Neuron (in vitro differentiated cells): ENCODE data around the gene ZNF281.
"Not testable (repeated sequence)": the region's sequence is repeated elsewhere in the genome, so short reads cannot be mapped to it uniquely, and the experiment has no call there.

ENCODE experiments used
- H2AFZ ChIP-seq: one replicate; pipeline ENCODE4 v1.6.1; 2013; ENCODE audit warnings: low read depth, mild to moderate bottlenecking, inconsistent platforms, low read length, moderate library complexity
- H3K27me3 ChIP-seq: one replicate; pipeline ENCODE4 v1.6.1; 2013; ENCODE audit warnings: low read length; ENCODE audit not compliant: insufficient read depth
- H3K36me3 ChIP-seq: one replicate; pipeline ENCODE4 v1.6.1; 2013; ENCODE audit warnings: low read length; ENCODE audit not compliant: insufficient read depth
- H3K4me1 ChIP-seq: one replicate; pipeline ENCODE4 v1.6.1; 2013; ENCODE audit warnings: low read length; ENCODE audit not compliant: insufficient read depth
- H3K4me3 ChIP-seq: 2 replicates; pipeline ENCODE4 v1.5.1; 2013; ENCODE audit warnings: mild to moderate bottlenecking, low read length, moderate library complexity
- H3K9me3 ChIP-seq: one replicate; pipeline ENCODE4 v1.6.1; 2013; ENCODE audit warnings: low read length

Gene ZNF281

DNA sequence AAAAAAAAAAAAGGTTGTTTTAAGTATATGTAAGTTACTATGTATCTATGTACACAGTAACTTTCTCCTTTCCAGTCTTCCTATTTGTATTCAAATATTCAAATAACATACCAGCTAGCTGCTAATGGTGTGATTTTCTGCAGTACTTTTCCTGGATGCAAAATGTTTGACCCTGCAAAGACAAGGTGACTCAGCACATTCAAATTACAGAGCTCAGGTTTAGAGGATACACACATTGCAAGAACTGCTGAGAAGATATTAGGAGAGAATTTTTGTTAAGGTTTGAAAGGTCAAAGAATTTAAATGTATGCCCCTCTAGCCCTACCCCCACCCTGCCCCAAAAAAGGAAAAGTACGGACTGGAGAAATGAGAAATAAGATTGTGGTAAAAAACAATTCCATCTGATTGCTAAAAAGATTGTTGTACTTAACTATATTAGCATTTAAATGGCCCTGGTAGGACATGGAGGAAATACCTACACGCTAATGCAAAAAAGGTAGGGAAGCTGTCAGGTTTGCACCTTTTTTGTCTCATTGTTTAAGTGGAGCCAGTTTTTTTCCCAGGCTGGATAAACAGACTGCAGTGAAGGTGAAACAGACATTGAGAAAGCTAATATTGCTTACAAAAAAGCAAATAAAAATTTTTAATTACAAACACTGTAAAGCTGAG lies 45.6 kb downstream of the ZNF281 start:
- Histone ChIP-seq H3K4me3 (no peak overlapping the region), H2AFZ (no peak overlapping the region), H3K36me3 (no peaks in the 10 kb centered on the region), H3K9me3 (no peaks in the 10 kb centered on the region), H3K27me3 (no peaks in the 10 kb centered on the region), H3K4me1 (peaks cover 29% of the 10 kb centered on the region)

DNA sequence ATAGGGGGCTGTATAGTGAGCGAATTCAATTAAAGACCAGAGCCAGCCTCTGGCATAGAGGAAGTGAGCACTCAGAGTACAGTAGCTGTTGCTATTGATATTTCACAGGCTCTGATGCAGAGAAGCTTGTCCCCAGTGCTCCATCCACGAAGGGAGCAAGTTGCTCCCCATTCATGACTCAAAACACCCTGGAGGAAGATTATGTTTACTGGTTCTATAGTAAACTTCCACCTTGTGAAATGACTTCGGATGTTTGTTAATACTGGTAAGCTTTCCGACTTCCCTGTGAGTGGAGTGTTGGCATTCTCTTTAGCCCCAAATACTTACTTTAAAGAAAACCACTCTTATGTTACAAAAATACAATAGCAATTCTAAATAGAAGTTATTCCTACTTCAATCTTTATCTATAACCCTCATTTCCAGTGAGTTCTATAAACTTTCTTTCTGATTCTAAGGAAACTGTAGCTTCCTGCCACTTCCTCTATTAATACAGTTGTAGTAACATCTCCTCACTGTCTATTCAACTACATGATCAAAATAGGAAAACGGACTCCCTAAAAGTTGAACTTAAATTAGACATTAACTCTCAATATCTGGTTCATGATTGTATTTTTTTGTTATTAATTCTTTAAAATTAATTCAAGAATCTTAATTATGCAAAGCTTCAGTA lies 46.4 kb downstream of the ZNF281 start:
- H3K4me1 ChIP-seq: peaks cover 29% of the 10 kb centered on the region
- H3K4me3 ChIP-seq: no peak overlapping the region
- no peaks in the 10 kb centered on the region for H3K27me3 ChIP-seq
- no peaks in the 10 kb centered on the region for H3K9me3 ChIP-seq
- no peak overlapping the region for H2AFZ ChIP-seq
- H3K36me3 ChIP-seq: no peaks in the 10 kb centered on the region

DNA sequence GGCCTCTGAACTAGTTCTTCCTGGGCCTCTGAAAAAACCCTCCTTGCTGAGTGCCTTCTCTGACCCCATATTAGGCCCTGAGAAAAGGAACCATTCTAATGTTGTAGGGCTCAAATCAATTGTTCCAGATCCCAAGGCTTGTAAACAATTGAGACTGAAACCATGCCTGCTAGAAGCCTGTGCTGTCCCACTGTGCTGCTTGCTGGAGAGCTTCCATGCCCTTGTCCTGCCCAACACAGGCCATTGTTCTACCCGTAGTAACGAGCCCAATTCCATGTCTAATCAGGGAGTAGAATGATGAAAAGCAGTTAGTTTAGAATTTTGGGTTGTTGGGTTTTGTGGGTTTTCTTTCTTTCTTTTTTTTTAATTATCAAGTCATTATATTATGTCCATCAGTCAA lies 47.4 kb downstream of the ZNF281 start:
- Histone ChIP-seq H3K4me3 (no peak overlapping the region), H3K9me3 (no peaks in the 10 kb centered on the region), H3K27me3 (no peaks in the 10 kb centered on the region), H3K36me3 (no peaks in the 10 kb centered on the region), H2AFZ (no peak overlapping the region), H3K4me1 (peaks cover 29% of the 10 kb centered on the region)

DNA sequence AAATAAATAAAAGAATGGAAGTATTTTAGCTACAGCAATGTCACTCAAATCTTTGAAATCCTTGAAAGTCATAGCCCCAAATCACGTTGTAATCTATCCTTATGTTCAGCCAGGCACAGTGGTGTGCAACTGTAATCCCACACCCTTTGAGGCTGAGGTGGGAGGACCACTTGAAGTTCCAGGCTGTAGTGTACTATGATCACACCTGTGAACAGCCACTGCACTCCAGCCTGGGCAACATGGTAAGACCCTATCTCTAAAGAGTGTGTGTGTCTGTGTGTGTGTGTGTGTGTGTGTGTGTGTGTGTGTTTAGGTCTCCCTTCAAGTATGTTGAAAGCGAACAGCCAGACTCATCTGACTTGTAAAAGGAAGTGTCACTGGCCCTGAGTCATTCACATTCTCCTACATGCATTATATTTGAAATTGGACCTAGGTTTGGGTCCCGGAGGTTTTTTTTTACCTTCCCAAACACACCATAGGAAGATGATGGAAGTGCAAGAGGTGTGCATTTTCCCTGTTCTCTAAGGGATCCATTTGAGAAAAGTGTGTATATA lies 50.1 kb downstream of the ZNF281 start:
- Histone ChIP-seq H2AFZ (no peak overlapping the region), H3K4me1 (peaks cover 27% of the 10 kb centered on the region), H3K4me3 (no peak overlapping the region), H3K27me3 (no peaks in the 10 kb centered on the region), H3K36me3 (no peaks in the 10 kb centered on the region), H3K9me3 (no peaks in the 10 kb centered on the region)

DNA sequence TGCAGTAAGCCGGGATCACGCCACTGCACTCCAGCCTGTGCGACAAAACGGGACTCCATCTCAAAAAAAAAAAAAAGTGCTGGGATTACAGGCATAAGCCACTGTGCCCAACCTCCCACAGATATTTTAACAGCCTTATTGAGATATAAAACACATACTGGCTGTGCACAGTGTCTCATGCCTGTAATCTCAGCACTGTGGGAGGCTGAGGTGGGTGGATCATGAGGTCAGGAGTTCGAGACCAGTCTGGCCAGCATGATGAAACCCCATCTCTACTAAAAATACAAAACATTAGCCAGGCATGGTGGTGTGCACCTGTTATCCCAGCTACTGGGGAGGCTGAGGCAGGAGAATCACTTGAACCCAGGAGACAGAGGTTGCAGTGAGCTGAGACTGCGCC lies 51.9 kb downstream of the ZNF281 start:
- H2AFZ ChIP-seq, H3K4me1 ChIP-seq, H3K4me3 ChIP-seq, H3K27me3 ChIP-seq, H3K9me3 ChIP-seq, H3K36me3 ChIP-seq: not testable (repeated sequence)

DNA sequence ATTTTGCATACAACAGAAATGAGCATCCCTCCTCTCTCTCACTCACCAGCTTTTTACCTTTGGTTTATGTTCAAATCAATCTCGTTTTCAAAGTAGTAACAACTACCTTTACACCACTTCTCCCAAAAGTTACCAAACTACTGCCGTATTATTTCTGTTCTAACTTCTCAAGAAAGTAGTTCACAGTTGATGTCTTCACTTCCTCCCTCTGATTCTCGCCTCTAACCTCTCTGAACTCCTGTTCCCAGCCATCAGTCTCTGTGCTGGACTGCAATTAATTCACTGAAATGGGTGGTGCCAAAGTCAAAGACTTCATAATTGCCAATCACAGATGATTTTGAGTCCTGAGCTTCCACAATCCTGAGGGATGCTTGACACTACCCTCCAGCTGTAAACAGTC lies 54.0 kb downstream of the ZNF281 start:
- no peak overlapping the region for H3K4me3 ChIP-seq
- no peak overlapping the region for H2AFZ ChIP-seq
- H3K36me3 ChIP-seq: no peaks in the 10 kb centered on the region
- no peaks in the 10 kb centered on the region for H3K4me1 ChIP-seq
- no peaks in the 10 kb centered on the region for H3K9me3 ChIP-seq
- H3K27me3 ChIP-seq: no peaks in the 10 kb centered on the region
